PC-9 (cell line): ENCODE data around the gene ZNF780B.

ENCODE experiments used
- EZH2 ChIP-seq: fragments of 200-600 bp; sonication (generic); IDR thresholded peaks from 2 replicates; pipeline ENCODE4 v1.8.0; 2017; ENCODE audit warnings: antibody characterized with exemption, low read depth
- TF ChIP-seq, protein P1 (sequence below): fragments of 200-600 bp; sonication (generic); conservative IDR thresholded peaks from 2 replicates; pipeline ENCODE4 v1.6.1; 2017; ENCODE audit warnings: mixed run types, antibody characterized with exemption, mild to moderate bottlenecking, moderate library complexity

DNA sequence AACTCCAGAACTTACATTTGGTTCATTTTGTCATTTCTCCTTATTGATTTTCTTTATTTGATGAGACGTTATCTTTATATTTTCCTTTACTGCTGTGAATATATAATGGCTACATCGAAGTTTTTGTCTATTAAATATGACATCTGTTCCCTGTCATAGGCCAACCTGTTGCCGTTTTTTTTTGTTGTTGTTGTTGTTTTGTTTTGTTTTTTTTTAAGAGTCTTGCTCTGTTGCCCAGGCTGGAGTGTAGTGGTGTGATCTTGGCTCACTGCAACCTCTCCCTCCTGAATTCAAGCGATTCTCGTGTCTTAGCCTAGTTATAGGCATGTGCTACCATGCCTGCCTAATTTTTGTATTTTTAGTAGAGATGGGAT is 29.4 kb downstream of the ZNF780B start:
- TF ChIP-seq, protein P1, sequence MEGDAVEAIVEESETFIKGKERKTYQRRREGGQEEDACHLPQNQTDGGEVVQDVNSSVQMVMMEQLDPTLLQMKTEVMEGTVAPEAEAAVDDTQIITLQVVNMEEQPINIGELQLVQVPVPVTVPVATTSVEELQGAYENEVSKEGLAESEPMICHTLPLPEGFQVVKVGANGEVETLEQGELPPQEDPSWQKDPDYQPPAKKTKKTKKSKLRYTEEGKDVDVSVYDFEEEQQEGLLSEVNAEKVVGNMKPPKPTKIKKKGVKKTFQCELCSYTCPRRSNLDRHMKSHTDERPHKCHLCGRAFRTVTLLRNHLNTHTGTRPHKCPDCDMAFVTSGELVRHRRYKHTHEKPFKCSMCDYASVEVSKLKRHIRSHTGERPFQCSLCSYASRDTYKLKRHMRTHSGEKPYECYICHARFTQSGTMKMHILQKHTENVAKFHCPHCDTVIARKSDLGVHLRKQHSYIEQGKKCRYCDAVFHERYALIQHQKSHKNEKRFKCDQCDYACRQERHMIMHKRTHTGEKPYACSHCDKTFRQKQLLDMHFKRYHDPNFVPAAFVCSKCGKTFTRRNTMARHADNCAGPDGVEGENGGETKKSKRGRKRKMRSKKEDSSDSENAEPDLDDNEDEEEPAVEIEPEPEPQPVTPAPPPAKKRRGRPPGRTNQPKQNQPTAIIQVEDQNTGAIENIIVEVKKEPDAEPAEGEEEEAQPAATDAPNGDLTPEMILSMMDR, result no peak
- no peak for TF ChIP-seq EZH2
